Naive B cell (primary cell): ENCODE measurements around the gene CABLES2. TPM values are rescaled to one million over a fixed set of nuclear protein-coding genes. Genes with fewer than 3 reads are reported as not detected.

Source experiments
- ATAC-seq, 2 donors: fragments of 150-1000 bp; cut with Tn5 transposase; 2 replicates each; pipeline ENCODE4 v1.10.0; 2021; ENCODE audit warnings: low read depth in 2 of 2, mild to moderate bottlenecking in 2 of 2, moderate library complexity in 2 of 2
- DNase-seq: peaks from one replicate; pipeline ENCODE4 v3.0.0; 2022
- H3K27ac Mint-ChIP-seq, 6 donors: one replicate each; pipeline ENCODE4 v1.8.0; 2020 to 2022; ENCODE audit warnings: mild to moderate bottlenecking in 6 of 6, mixed read lengths in 6 of 6, moderate library complexity in 5 of 6, inconsistent platforms in 2 of 6
- H3K27me3 Mint-ChIP-seq, 3 donors: one replicate each; pipeline ENCODE4 v1.8.0; 2021 to 2022; ENCODE audit warnings: mixed read lengths in 3 of 3, mild to moderate bottlenecking in 1 of 3
- H3K36me3 Mint-ChIP-seq, 2 donors: one replicate each; pipeline ENCODE4 v1.8.0; 2020 to 2022; ENCODE audit warnings: mixed read lengths in 2 of 2, inconsistent platforms in 1 of 2, mild to moderate bottlenecking in 1 of 2
- H3K4me1 Mint-ChIP-seq, 3 donors: one replicate each; pipeline ENCODE4 v1.8.0; 2020 to 2022; ENCODE audit warnings: mixed read lengths in 3 of 3, inconsistent platforms in 1 of 3, mild to moderate bottlenecking in 1 of 3, moderate library complexity in 1 of 3
- H3K4me3 Mint-ChIP-seq, 8 donors: one replicate each; pipeline ENCODE4 v1.8.0; 2020 to 2022; ENCODE audit warnings: mild to moderate bottlenecking in 8 of 8, mixed read lengths in 8 of 8, moderate library complexity in 8 of 8, inconsistent platforms in 2 of 8
- H3K9me3 Mint-ChIP-seq, 7 donors: one replicate each; pipeline ENCODE4 v1.8.0; 2020 to 2022; ENCODE audit warnings: mixed read lengths in 7 of 7, mild to moderate bottlenecking in 5 of 7, inconsistent platforms in 2 of 7, moderate library complexity in 1 of 7
- polyA plus RNA-seq, 6 donors: library from polyadenylated mRNA; unstranded; fragments of 300-500 nt; fragmentation: Illumina TruSeq; gene quantifications; one replicate each; pipeline ENCODE4 v1.2.3, GENCODE V29; 2021; ENCODE audit warnings: low read depth in 6 of 6

Gene CABLES2
- polyA plus RNA-seq, 6 donors from 2014 or later: 1.00 to 3.3 (median 1.2) TPM; not detected in 1

DNA sequence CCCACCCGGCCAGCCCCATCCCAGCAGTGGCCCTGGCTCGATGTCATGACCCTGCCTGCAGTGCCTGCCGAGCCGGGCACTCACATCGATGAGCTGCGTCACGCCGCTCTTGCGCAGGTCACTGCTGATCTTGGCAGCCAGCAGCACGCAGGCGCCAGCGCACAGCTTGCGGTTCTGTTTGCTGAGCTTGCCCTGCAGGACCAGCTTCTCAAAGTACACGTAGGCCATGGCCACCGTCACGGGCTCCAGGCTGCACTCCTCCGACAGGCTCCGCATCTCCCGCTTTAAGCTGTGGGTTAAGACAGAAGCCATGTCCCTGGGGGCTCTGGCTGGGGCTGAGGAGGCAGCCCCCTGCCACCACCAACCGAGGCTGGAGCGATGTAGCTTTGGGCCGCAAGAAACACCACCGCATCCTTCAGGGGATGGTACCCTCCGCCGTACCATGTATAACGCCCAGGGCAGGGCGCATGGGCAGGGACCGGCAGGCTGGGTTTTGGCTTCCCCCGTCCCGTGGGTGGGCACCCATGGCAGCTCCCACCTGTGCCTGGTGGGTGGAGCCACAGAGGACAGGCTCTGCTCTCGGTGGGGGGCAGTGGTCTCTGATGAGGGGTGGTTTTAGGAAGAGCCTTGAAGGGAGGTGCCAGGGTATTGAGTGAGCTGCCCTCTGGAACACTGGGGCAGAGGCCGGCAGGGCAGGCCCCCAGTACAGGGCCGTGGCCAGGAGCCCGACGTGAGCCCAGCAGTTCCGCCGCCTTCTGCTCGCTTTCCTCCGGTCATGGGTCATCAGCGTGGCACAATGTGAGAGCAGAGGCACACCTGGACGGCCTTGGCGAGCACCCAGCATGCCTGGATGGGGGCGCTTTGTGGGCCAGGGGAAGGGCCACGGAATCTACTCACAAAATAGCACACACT, 15.7 kb downstream of the CABLES2 start:
- Mint-ChIP-seq H3K36me3 (no peaks in the 10 kb centered on the region), H3K27ac (peak overlapping the region in 2 of 6 donors; percentile 14 to 29), H3K4me3 (no peak overlapping the region), H3K4me1 (peaks cover 6 to 28% (median 25%) of the 10 kb centered on the region in 3 donors), H3K27me3 (no peaks in the 10 kb centered on the region), H3K9me3 (no peaks in the 10 kb centered on the region)
- no peak for ATAC-seq
- no peak for DNase-seq

DNA sequence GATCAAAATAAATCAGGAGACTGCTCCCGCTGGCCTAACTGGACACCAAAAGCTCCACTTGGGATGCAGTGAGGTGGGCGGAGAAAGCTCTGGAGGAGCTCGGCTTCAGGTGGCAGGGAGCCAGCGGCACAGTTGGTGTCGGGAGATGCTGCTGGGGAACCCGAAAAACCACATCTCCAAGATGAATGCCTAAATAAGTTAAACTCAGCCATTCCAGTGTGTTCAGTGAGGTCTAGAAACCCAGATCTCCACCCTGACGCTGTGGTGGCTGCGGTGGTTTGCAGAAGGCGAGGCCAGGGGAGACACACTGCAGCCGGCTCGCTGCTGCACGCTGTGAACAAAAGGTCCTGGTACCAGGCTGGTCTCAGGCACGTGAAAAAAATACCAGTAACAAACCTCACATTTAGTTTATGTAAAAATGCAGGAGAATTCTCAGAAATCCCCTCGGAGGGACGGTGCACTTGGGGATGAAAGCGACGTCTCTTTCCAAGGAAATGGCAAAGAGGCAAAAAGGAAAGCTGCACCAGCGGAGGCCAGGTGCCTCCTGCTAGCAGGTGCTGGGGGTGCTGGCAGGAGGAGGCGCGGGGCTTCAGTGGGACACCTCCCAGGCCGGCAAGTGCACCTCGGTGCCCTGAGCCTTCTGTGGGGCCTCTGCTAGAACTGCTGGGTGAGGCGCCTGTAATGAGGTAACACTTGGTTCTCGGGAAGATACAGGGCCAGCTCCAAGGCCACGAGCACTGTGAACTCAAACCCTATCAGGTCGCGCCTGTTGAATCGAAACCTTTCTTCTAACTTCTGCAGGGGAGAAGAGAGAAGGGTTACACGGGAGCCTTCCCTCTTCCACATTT, 16.5 kb downstream of the CABLES2 start:
- ATAC-seq (no peak), DNase-seq (no peak)
- Mint-ChIP-seq H3K4me1 (peaks cover 12 to 37% (median 34%) of the 10 kb centered on the region in 3 donors), H3K9me3 (no peaks in the 10 kb centered on the region), H3K27ac (peak overlapping the region in 3 of 6 donors; percentile 30 to 63 (median 31)), H3K27me3 (no peaks in the 10 kb centered on the region), H3K36me3 (no peaks in the 10 kb centered on the region), H3K4me3 (peak overlapping the region in 2 of 8 donors; percentile 50 to 96)

- ATAC-seq (no peak), DNase-seq (no peak)
- Mint-ChIP-seq H3K27ac (peak overlapping the region in 3 of 6 donors; percentile 3 to 87 (median 30)), H3K9me3 (no peaks in the 10 kb centered on the region), H3K36me3 (no peaks in the 10 kb centered on the region), H3K4me3 (peak overlapping the region in 3 of 8 donors; percentile 64 to 96 (median 96)), H3K4me1 (peaks cover 18 to 44% (median 40%) of the 10 kb centered on the region in 3 donors), H3K27me3 (no peaks in the 10 kb centered on the region)
Observed at GRCh38 chr20:62389601-62390087, 17.4 kb downstream of the CABLES2 start.

GRCh38 chr20:62388839-62389600, 18.1 kb downstream of the CABLES2 start:
- Mint-ChIP-seq H3K27me3 (no peaks in the 10 kb centered on the region), H3K4me1 (peaks cover 18 to 46% (median 40%) of the 10 kb centered on the region in 3 donors), H3K27ac (peak overlapping the region in 4 of 6 donors; percentile 3 to 87 (median 86)), H3K36me3 (no peaks in the 10 kb centered on the region), H3K4me3 (peak overlapping the region; percentile 74 to 96 (median 90)), H3K9me3 (no peaks in the 10 kb centered on the region)
- no peak for DNase-seq
- ATAC-seq: no peak

DNA sequence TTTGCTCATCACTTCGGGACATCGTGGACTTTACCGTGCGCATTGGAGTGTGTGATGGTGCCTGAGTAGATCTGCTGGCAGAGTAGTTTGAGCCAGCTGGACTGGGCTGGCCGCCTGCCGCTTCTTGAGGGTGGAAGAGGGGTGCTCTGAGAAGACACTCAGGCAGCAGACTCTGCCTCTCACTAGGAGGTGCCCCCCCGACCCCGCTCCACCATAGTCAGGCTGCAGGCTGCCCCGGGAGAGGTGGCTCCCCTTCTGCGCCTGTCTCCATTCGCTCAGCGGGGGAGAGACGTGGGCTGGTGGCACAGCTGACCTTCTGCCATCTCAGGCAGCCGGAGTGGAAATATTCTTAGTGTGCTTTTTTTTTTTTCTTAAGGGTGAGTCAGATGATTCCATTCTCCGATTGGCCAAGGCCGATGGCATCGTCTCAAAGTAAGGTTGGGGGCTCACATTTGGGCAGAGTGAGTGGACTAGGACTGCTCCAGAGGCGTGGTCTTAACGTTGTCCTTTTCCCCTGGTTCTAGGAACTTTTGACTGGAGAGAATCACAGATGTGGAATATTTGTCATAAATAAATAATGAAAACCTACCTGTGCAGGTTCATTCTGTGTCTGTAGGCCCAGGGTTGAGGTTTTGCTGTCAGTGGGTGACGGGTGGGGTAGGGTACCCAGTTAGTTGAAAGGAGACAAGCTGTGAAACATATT, 19.0 kb downstream of the CABLES2 start:
- H3K36me3 Mint-ChIP-seq: no peaks in the 10 kb centered on the region
- peak overlapping the region in 4 of 6 donors; percentile 78 to 92 (median 86) for H3K27ac Mint-ChIP-seq

GRCh38 chr20:62387219-62387913, 19.7 kb downstream of the CABLES2 start:
- H3K27ac Mint-ChIP-seq: peak overlapping the region in 5 of 6 donors; percentile 70 to 96 (median 88)
- peak; percentile 15 to 16 for ATAC-seq
- DNase-seq: no peak
- H3K27me3 Mint-ChIP-seq: no peaks in the 10 kb centered on the region
- H3K9me3 Mint-ChIP-seq: no peaks in the 10 kb centered on the region
- peaks cover 24 to 58% (median 52%) of the 10 kb centered on the region in 3 donors for H3K4me1 Mint-ChIP-seq
- H3K4me3 Mint-ChIP-seq: peak overlapping the region; percentile 88 to 96 (median 92)
- H3K36me3 Mint-ChIP-seq: peaks cover 0 to under 1% of the 10 kb centered on the region in 2 donors

More for the DNA sequence above, 19.0 kb downstream of the CABLES2 start:
- Mint-ChIP-seq H3K9me3 (no peaks in the 10 kb centered on the region), H3K27me3 (no peaks in the 10 kb centered on the region), H3K4me3 (peak overlapping the region; percentile 88 to 96 (median 92)), H3K4me1 (peaks cover 21 to 52% (median 45%) of the 10 kb centered on the region in 3 donors)
- no peak for DNase-seq
- ATAC-seq: no peak

GRCh38 chr20:62386383-62387218, 20.5 kb downstream of the CABLES2 start, which contains the start of gene RPS21:
TSS of gene RPS21 (plus strand) at chr20:62387103. CDS start at chr20:62387339, 236 bp downstream.
- peak within 1 kb of the TSS; percentile 88 to 96 (median 92) for H3K4me3 Mint-ChIP-seq

GRCh38 chr20:62382306-62383198, 24.5 kb downstream of the CABLES2 start:
- peaks cover 27 to 38% (median 35%) of the 10 kb centered on the region in 3 donors for H3K4me1 Mint-ChIP-seq
- H3K27me3 Mint-ChIP-seq: no peaks in the 10 kb centered on the region
- H3K27ac Mint-ChIP-seq: peak overlapping the region; percentile 14 to 90 (median 42)
- peaks cover 0 to 6% (median 0%) of the 10 kb centered on the region in 7 donors for H3K9me3 Mint-ChIP-seq
- DNase-seq: peak; percentile 82
- peaks cover 6 to 10% of the 10 kb centered on the region in 2 donors for H3K36me3 Mint-ChIP-seq
- ATAC-seq: peak; percentile 69 to 70
- peak overlapping the region in 3 of 8 donors; percentile 3 to 84 (median 56) for H3K4me3 Mint-ChIP-seq

More at GRCh38 chr20:62386383-62387218, 20.5 kb downstream of the CABLES2 start, which contains the start of gene RPS21:
- Mint-ChIP-seq H3K9me3 (peaks cover 0 to 6% (median 0%) of the 10 kb centered on the region in 7 donors), H3K27ac (peak within 1 kb of the TSS; percentile 91 to 99 (median 96)), H3K27me3 (no peaks in the 10 kb centered on the region), H3K4me1 (peaks cover 30 to 63% (median 59%) of the 10 kb centered on the region in 3 donors), H3K36me3 (peaks cover 6 to 8% of the 10 kb centered on the region in 2 donors)
- ATAC-seq (peak; percentile 92 to 93), DNase-seq (peak; percentile 91)

DNA sequence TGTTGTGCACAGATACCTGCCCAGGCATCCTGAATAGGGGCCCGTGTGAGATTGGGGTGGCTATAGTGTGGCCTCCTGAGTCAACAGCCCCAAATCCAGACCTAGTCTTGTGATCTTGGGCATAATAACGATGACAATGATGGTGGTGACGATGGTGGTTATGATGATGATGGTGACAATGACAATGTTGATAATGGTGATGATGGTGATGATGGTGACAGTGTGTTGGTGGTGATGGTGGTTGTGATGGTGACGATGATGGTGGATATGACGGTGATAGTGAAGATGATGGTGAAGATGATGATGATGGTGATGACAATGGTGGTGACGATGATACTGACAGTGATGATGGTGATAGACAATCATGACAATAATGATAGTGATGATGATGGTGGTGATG, 25.2 kb downstream of the CABLES2 start:
- Mint-ChIP-seq H3K27ac (peak overlapping the region in 3 of 6 donors; percentile 0 to 3 (median 2)), H3K36me3 (peaks cover 6 to 10% of the 10 kb centered on the region in 2 donors), H3K4me3 (peak overlapping the region in 1 of 8 donors; percentile 36)

More for the DNA sequence above, 25.2 kb downstream of the CABLES2 start:
- Mint-ChIP-seq H3K4me1 (peaks cover 27 to 36% (median 35%) of the 10 kb centered on the region in 3 donors), H3K27me3 (no peaks in the 10 kb centered on the region), H3K9me3 (peaks cover 0 to 6% (median 0%) of the 10 kb centered on the region in 7 donors)
- ATAC-seq (no peak), DNase-seq (no peak)
